HG02642 (cell line): ENCODE data around the gene PLCB3.
A peak's percentile ranks its signal among the peaks of the same experiment; 100 is the strongest.

Experiments
- ATAC-seq: cut with Tn5 transposase; IDR thresholded peaks from one replicate; pipeline ENCODE4 v1.9.1; 2021; ENCODE audit warnings: mild to moderate bottlenecking; ENCODE audit not compliant: unreplicated experiment, poor library complexity

The PLCB3 gene

DNA sequence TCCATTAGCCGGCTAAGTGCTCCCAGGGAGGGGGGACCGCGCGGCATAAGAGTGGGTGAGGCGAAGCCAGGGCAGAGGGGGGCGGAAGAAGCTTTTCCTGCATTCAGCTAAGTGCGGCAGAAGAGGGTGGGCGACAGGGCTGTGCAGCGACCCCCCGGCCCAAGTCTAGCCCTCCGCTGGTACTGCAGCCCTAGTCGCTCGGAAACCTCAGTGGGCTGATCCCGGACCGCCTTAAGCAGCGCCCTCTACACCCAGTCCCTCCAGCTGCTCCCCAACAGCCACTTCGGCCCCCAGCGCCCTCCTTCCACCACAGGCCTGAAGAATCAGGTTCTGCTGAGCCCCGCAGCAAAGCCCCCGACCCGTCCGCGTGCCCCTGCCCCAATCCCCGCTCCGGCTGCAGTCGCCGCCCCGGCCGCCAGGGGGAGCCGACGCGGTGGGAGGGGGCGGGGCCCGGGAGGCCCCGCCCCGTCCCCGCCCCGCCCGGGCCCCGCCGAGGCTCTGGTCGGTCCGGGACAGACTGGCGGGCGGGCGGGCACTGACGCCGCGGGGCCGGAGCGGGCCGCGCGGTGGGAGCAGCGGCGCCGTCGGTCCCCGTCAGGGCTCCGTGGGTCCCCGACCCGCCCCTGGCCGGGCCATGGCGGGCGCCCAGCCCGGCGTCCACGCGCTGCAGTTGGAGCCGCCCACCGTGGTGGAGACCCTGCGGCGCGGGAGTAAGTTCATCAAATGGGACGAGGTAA, at the start of gene PLCB3:
PLCB3 (plus strand) TSS at position 515 of the 737 bp plus-strand sequence; CDS start at position 635, 120 bp downstream.
- peak; percentile 47 for ATAC-seq

GRCh38 chr11:64201543-64201942, 49.8 kb upstream of the PLCB3 start:
- ATAC-seq = no peak

- ATAC-seq = no peak
Measured at GRCh38 chr11:64202992-64203391, 48.3 kb upstream of the PLCB3 start.

DNA sequence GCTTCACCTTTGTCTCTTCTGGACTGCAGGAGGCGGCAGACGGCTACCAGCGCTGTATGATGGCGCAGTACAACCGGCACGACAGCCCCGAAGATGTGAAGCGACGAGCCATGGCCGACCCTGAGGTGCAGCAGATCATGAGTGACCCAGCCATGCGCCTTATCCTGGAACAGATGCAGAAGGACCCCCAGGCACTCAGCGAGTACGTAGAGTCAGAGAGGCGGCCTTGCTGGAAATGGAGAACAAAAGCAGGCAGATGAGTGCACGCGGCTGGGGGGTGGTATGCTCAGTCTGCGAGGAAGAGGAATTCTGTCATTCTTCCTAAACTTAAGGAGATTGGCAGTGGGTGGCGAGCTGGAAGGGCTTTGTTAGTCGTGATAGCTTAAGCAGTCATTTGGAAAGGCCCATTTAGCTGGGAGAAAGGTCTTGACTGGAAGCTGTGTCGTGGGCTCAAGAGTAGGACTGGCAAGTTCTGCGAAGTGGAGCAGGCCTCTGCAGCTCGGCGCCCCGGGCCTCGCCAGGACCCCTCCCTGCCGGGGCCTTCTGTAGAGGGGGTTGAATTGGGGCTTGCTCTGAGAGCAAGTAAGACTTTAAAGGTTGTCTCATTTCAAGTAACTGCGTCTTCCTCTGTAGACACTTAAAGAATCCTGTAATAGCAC, 47.8 kb upstream of the PLCB3 start:
- ATAC-seq = no peak

DNA sequence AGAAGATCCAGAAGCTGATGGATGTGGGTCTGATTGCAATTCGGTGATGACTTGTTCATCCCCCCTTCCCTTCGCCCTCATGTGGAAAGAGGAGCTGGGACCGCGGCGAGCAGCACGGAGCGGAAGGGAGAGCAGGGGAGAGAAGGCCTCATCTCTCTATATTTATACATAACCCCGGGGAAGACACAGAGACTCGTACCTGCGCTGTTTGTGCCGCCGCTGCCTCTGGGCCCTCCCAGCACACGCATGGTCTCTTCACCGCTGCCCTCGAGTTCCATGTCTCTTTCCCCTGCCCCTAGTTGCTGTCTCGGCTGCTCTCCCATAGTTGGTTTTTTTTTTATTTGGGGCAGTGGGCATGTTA, 47.3 kb upstream of the PLCB3 start:
- no peak for ATAC-seq

DNA sequence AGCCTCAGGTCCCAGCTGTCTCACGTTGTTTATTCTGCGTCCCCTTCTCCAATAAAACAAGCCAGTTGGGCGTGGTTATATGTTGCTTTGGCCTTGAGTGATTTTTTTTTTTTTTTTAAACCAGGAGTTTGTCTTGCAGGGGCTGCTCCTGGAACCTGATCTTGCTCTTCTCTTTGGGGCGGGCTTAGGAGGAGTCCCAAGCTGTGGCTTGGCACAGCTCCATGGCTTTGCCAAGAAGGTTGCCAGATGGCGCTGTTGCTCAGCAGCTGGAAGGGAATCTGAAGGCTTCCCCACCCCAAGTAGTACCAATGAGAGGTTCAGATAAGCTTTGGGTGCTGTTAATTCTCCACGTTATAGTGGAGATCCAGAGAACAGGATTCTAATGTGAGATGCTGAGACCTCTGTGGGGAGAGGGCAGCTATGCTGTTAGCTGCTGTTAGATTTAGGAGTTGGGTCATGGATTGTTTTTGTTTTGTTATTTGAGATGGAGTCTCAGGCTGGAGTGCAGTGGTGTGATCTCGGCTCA, 46.8 kb upstream of the PLCB3 start:
- ATAC-seq = no peak

GRCh38 chr11:64206457-64207255, 44.7 kb upstream of the PLCB3 start, which contains the start of gene FERMT3:
Gene FERMT3, plus strand, starts transcription at chr11:64206721. Its CDS starts 644 bp downstream, at chr11:64207365.
- peak; percentile 44 for ATAC-seq

DNA sequence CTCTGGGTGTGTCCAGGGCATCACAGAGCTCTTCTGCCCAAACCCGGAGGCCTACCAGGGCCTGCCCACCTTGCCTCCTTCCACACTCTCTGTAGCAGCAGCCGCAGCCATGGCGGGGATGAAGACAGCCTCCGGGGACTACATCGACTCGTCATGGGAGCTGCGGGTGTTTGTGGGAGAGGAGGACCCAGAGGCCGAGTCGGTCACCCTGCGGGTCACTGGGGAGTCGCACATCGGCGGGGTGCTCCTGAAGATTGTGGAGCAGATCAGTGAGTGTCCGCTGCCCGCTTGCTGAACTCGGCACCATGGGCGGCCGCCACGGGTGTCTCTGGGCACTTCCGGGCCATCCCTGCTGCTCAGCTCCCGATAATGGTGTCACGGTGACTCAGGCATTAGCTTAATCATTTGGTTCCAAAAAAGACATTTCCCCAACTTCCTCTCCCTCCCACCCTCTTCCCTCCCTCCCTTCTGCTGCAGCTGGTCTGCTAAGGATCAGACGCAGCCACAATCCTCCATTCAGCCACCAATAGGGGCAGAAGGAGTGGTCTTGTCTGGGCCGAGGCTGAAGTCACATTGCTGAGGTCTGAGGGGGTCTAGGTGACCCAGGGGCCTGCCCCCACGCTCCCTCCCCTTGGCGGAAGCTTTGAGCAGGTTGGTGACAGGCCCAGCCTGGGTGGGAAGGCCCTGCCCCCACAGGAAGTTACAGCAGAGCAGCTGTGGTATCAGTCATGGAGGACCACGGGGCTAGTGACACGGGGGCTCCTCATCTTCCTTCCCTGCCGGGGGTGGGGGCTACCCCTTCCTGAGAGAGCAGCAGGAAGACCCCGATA, 43.9 kb upstream of the PLCB3 start:
- ATAC-seq = peak; percentile 52

GRCh38 chr11:64208086-64208795, 43.1 kb upstream of the PLCB3 start:
- ATAC-seq = no peak

- no peak for ATAC-seq
Measured at GRCh38 chr11:64208796-64209562, 42.4 kb upstream of the PLCB3 start.

- no peak for ATAC-seq
Measured at GRCh38 chr11:64209563-64209843, 41.8 kb upstream of the PLCB3 start.

DNA sequence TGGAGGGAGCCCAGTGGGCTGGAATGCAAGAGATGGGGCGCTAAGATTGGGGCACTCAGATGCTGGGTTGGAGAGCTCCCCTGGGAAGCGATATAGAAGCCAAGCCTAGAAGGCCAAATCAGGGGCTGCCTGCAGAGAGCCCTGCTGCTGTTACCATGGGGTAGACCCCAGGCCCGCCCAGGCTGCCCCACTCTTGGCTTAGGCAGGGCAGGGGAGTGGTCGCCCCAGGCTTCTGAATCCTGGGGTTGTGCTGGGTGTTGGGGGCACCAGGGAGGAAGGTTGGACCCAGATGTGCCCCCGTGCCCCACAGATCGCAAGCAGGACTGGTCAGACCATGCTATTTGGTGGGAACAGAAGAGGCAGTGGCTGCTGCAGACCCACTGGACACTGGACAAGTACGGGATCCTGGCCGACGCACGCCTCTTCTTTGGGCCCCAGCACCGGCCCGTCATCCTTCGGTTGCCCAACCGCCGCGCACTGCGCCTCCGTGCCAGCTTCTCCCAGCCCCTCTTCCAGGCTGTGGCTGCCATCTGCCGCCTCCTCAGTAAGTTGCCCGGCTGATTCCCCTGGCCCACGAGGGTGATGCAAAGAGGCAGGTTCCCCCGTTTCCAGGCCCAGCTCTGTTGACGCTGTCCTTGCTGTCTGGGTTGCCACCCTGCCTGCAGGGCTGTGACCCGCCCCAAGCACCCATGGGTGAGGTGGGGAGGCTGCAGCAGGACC, 40.9 kb upstream of the PLCB3 start:
- ATAC-seq = no peak

DNA sequence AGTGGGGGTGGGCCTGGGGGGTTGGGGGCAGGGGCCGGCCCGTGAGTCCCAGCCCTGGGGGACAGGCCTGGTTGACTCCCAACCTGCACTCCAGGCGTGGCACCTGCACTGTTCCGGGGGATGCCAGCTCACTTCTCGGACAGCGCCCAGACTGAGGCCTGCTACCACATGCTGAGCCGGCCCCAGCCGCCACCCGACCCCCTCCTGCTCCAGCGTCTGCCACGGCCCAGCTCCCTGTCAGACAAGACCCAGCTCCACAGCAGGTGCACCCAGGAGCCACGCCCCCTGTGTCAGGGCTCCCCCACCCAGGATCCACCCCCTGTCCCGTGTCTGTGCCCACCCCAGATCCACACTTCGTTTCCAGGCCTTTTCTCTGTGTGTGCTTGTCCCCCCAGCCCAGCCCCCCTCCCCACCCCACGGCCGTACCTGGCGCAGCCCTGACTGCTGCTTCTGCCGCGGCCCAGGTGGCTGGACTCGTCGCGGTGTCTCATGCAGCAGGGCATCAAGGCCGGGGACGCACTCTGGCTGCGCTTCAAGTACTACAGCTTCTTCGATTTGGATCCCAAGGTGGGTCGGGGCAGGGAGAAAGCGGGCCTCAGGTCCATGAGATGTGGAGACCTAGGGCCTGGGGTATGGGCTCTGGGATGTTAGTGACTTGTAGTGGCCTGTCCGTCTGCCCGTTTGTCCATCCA, 40.0 kb upstream of the PLCB3 start:
- ATAC-seq = no peak

DNA sequence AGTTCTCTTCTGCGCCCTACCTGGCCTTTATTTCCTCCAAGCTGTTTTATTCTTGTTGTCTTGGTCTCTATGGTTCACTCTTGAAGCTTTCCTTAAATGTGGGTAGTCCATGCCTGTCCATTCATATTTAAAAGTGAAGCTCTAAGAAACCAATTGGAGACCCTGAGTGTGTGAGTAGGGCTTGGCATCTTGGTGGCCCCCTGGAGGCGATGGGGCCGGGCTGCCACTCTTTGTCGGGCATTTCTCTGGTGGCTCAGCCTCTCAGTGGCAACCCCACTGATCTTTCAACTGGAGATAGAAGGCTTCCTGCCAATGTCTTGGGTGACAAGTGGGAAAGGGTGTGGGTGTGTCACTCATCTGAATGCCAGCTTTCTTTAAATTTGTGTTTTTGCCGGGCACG, 34.5 kb upstream of the PLCB3 start:
- no peak for ATAC-seq

- ATAC-seq = no peak
Measured at GRCh38 chr11:64218628-64219353, 32.5 kb upstream of the PLCB3 start.

- no peak for ATAC-seq
Measured at GRCh38 chr11:64219354-64219684, 32.0 kb upstream of the PLCB3 start.

DNA sequence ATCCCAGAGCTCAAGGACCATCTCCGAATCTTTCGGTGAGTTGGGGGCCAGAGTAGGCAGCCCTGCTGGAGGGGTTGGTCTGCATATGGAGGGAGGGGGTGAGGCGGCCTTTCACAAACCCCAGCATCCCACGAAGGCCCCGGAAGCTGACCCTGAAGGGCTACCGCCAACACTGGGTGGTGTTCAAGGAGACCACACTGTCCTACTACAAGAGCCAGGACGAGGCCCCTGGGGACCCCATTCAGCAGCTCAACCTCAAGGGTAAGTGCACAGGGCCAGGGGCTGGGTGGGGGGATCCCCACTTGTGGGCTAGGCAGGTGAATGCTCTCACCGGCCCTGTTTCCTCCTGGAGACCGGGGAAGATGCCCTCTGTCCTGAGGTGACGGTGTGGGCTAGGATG, 31.6 kb upstream of the PLCB3 start:
- no peak for ATAC-seq
